Measurements from ENCODE around the gene RBM19.
"Not testable (repeated sequence)": the region's sequence is repeated elsewhere in the genome, so short reads cannot be mapped to it uniquely, and the experiment has no call there.

RBM19 gene

GRCh38 chr12:113930249-113930648 is 35.9 kb downstream of the RBM19 start:
- FAIRE-seq = no peak

- FAIRE-seq = no peak
Observed at GRCh38 chr12:113929312-113929989, 36.7 kb downstream of the RBM19 start.

GRCh38 chr12:113926788-113927187 is 39.3 kb downstream of the RBM19 start:
- no peak for FAIRE-seq

- no peak for FAIRE-seq
Observed at GRCh38 chr12:113924341-113924740, 41.8 kb downstream of the RBM19 start.

GRCh38 chr12:113923251-113923650 is 42.9 kb downstream of the RBM19 start:
- FAIRE-seq = no peak

- no peak for FAIRE-seq
Observed at GRCh38 chr12:113921430-113921829, 44.7 kb downstream of the RBM19 start.

- no peak for FAIRE-seq
Observed at GRCh38 chr12:113919791-113920190, 46.3 kb downstream of the RBM19 start.

GRCh38 chr12:113918306-113918705 is 47.8 kb downstream of the RBM19 start:
- FAIRE-seq = no peak

- no peak for FAIRE-seq
Observed at GRCh38 chr12:113917393-113917792, 48.7 kb downstream of the RBM19 start.

- no peak for FAIRE-seq
Observed at GRCh38 chr12:113914806-113915205, 51.3 kb downstream of the RBM19 start.

GRCh38 chr12:113914176-113914575 is 51.9 kb downstream of the RBM19 start:
- no peak for FAIRE-seq

GRCh38 chr12:113912760-113913329 is 53.3 kb downstream of the RBM19 start:
- FAIRE-seq = no peak

- no peak for FAIRE-seq
Observed at GRCh38 chr12:113911971-113912759, 54.0 kb downstream of the RBM19 start.

- no peak for FAIRE-seq
Observed at GRCh38 chr12:113910751-113911272, 55.3 kb downstream of the RBM19 start.

- FAIRE-seq = no peak
Observed at GRCh38 chr12:113909776-113910420, 56.2 kb downstream of the RBM19 start.

- FAIRE-seq = no peak
Observed at GRCh38 chr12:113908584-113909100, 57.5 kb downstream of the RBM19 start.

- FAIRE-seq = no peak
Observed at GRCh38 chr12:113907446-113908180, 58.5 kb downstream of the RBM19 start.

GRCh38 chr12:113906411-113907200 is 59.5 kb downstream of the RBM19 start:
- no peak for FAIRE-seq

GRCh38 chr12:113905829-113906228 is 60.3 kb downstream of the RBM19 start:
- FAIRE-seq = no peak

GRCh38 chr12:113903381-113903863 is 62.7 kb downstream of the RBM19 start:
- FAIRE-seq = no peak

GRCh38 chr12:113901319-113901718 is 64.8 kb downstream of the RBM19 start:
- FAIRE-seq = not testable (repeated sequence)

All from endometrium (tissue), 2 donors.